Measurements from ENCODE around the gene APC. TPM values are rescaled to one million over a fixed set of nuclear protein-coding genes. Genes with fewer than 3 reads are reported as not detected.

APC gene
- total and polyA plus RNA-seq, 2 donors (not counting 1 experiment from before 2014, with no cell fraction given): 8.1 to 55.8 TPM

GRCh38 chr5:112883192-112883591 lies 145.5 kb downstream of the APC start:
- Histone ChIP-seq H2AFZ (ENCODE audit: insufficient read depth, low read depth, low read length, poor library complexity, severe bottlenecking) (no peak overlapping the region), H3K9me3 (ENCODE audit: control extremely low read depth in 1 of 3, control insufficient read depth in 2 of 3, insufficient read depth in 1 of 3, low read length in 2 of 3) (no peaks in the 10 kb centered on the region), H3K4me3 (ENCODE audit: control extremely low read depth in 1 of 5, extremely low read depth in 1 of 5, insufficient read depth in 1 of 5, low read depth in 2 of 5, low read length in 4 of 5) (no peak overlapping the region), H3K27ac (ENCODE audit: low read length in 2 of 2) (peak overlapping the region in 1 of 2 donors; percentile 28), H4K20me1 (ENCODE audit: control insufficient read depth, insufficient read depth, low read length, poor library complexity, severe bottlenecking) (peaks cover 33% of the 10 kb centered on the region), H3K9ac (ENCODE audit: low read length) (no peak overlapping the region), H3K4me2 (replicated peaks; ENCODE audit: low read depth, low read length, poor library complexity, severe bottlenecking) (no peak overlapping the region), H3K4me1 (ENCODE audit: control insufficient read depth in 2 of 2, insufficient read depth in 2 of 2, low read length in 2 of 2) (no peaks in the 10 kb centered on the region), H3K27me3 (replicated peaks in 1 of 4; ENCODE audit: control extremely low read depth in 1 of 4, control insufficient read depth in 3 of 4, insufficient read depth in 4 of 4, low read length in 3 of 4) (no peaks in the 10 kb centered on the region), H3K36me3 (replicated peaks in 1 of 2; ENCODE audit: control extremely low read depth in 1 of 2, control insufficient read depth in 1 of 2, extremely low read depth in 1 of 2, insufficient read depth in 2 of 2, low read length in 1 of 2) (peaks cover 3 to 90% of the 10 kb centered on the region in 2 experiments), H3K79me2 (ENCODE audit: control insufficient read depth, insufficient read depth, low read length) (peaks cover 21% of the 10 kb centered on the region)
- Mint-ChIP-seq H3K4me1 (peaks cover 11% of the 10 kb centered on the region), H3K9me3 (ENCODE audit: insufficient read depth) (no peaks in the 10 kb centered on the region), H3K27me3 (no peaks in the 10 kb centered on the region), H3K27ac (no peak overlapping the region), H3K4me3 (no peak overlapping the region)
- ChIA-PET CTCF (no interaction called here), POLR2A (no interaction called here)
- intact Hi-C loops (cut with micrococcal nuclease): no loop called here
- TF ChIP-seq CTCF (IDR thresholded peaks at IDR 0.05) (no peak), EZH2 (IDR thresholded peaks at IDR 0.05; ENCODE audit: borderline replicate concordance, insufficient read depth, low read depth, low read length, poor library complexity, severe bottlenecking) (no peak)
- 100% methylated on average over 2 of the region's 2 CpGs for WGBS (ENCODE audit: insufficient coverage)
- no peak for ATAC-seq (ENCODE audit: low read depth)
- DNase-seq: no peak

- ChIA-PET POLR2A (no interaction called here), CTCF (interaction anchor here (0.7 to 1.1 kb wide), 2 partner anchors 21 to 37 kb away, joined by 3 read pairs; no protein-coding TSS in a partner anchor)
- no peak overlapping the region for H3K4me3 ChIP-seq (ENCODE audit: control extremely low read depth in 1 of 5, extremely low read depth in 1 of 5, insufficient read depth in 1 of 5, low read depth in 2 of 5, low read length in 4 of 5)
- no peak for DNase-seq
- no peak for ATAC-seq (ENCODE audit: low read depth)
- Mint-ChIP-seq H3K9me3 (ENCODE audit: insufficient read depth) (no peaks in the 10 kb centered on the region), H3K4me3 (no peak overlapping the region), H3K27me3 (no peaks in the 10 kb centered on the region), H3K4me1 (peaks cover 4% of the 10 kb centered on the region), H3K27ac (peak overlapping the region; percentile 60)
- H3K4me2 ChIP-seq (replicated peaks; ENCODE audit: low read depth, low read length, poor library complexity, severe bottlenecking): no peak overlapping the region
- no peak for TF ChIP-seq CTCF (IDR thresholded peaks at IDR 0.05)
- TF ChIP-seq EZH2 (IDR thresholded peaks at IDR 0.05; ENCODE audit: borderline replicate concordance, insufficient read depth, low read depth, low read length, poor library complexity, severe bottlenecking): no peak
- no peaks in the 10 kb centered on the region for H3K9me3 ChIP-seq (ENCODE audit: control extremely low read depth in 1 of 3, control insufficient read depth in 2 of 3, insufficient read depth in 1 of 3, low read length in 2 of 3)
- no peaks in the 10 kb centered on the region for H3K4me1 ChIP-seq (ENCODE audit: control insufficient read depth in 2 of 2, insufficient read depth in 2 of 2, low read length in 2 of 2)
- 100% methylated on average over 3 of the region's 3 CpGs for WGBS (ENCODE audit: insufficient coverage)
- no peak overlapping the region for H2AFZ ChIP-seq (ENCODE audit: insufficient read depth, low read depth, low read length, poor library complexity, severe bottlenecking)
- intact Hi-C loops (cut with micrococcal nuclease): no loop called here
- H4K20me1 ChIP-seq (ENCODE audit: control insufficient read depth, insufficient read depth, low read length, poor library complexity, severe bottlenecking): peaks cover 33% of the 10 kb centered on the region
- peak overlapping the region in 1 of 2 donors; percentile 31 for H3K27ac ChIP-seq (ENCODE audit: low read length in 2 of 2)
- H3K79me2 ChIP-seq (ENCODE audit: control insufficient read depth, insufficient read depth, low read length): peaks cover 35% of the 10 kb centered on the region
- H3K36me3 ChIP-seq (replicated peaks in 1 of 2; ENCODE audit: control extremely low read depth in 1 of 2, control insufficient read depth in 1 of 2, extremely low read depth in 1 of 2, insufficient read depth in 2 of 2, low read length in 1 of 2): peaks cover 0 to 81% of the 10 kb centered on the region in 2 experiments
- H3K9ac ChIP-seq (ENCODE audit: low read length): no peak overlapping the region
- H3K27me3 ChIP-seq (replicated peaks in 1 of 4; ENCODE audit: control extremely low read depth in 1 of 4, control insufficient read depth in 3 of 4, insufficient read depth in 4 of 4, low read length in 3 of 4): no peaks in the 10 kb centered on the region
Measured at GRCh38 chr5:112885001-112885400, 147.3 kb downstream of the APC start.

Data from B cell (primary cell).